Measurements from ENCODE around the gene IGLL5. TPM values are rescaled to one million over a fixed set of nuclear protein-coding genes. Genes with fewer than 3 reads are reported as not detected.

The IGLL5 gene
- polyA plus RNA-seq, 1 donor (not counting 4 experiments of a cell fraction or from before 2014, with no cell fraction given) = not detected

- no peak overlapping the region for H3K4me3 ChIP-seq (ENCODE audit: control insufficient read depth in 2 of 3, extremely low read depth in 1 of 3, insufficient read depth in 2 of 3, low read depth in 1 of 3, low read length in 3 of 3)
- no peaks in the 10 kb centered on the region for H3K36me3 ChIP-seq (ENCODE audit: control insufficient read depth in 2 of 2, extremely low read depth in 1 of 2, insufficient read depth in 2 of 2, low read length in 2 of 2)
- dilution Hi-C loops (cut with MboI; ENCODE audit: extremely low pct_ligation_motif_present, low sequenced_read_pairs) = no loop called here
- no peaks in the 10 kb centered on the region for H3K9me3 ChIP-seq (ENCODE audit: control insufficient read depth, low read depth, low read length)
- H4K20me1 ChIP-seq (ENCODE audit: control insufficient read depth, extremely low read depth, insufficient read depth, low read length) = no peaks in the 10 kb centered on the region
- H3K79me2 ChIP-seq (ENCODE audit: control insufficient read depth, insufficient read depth, low read length) = no peaks in the 10 kb centered on the region
- DNase-seq (ENCODE audit: low read depth, low spot score) (no peak), FAIRE-seq (no peak)
- H3K9ac ChIP-seq (ENCODE audit: control insufficient read depth, extremely low read depth, insufficient read depth, low read length) = no peak overlapping the region
- no peaks in the 10 kb centered on the region for H3K4me1 ChIP-seq (ENCODE audit: control insufficient read depth, extremely low read depth, insufficient read depth, low read length)
- no peak overlapping the region for H3K27ac ChIP-seq (ENCODE audit: control insufficient read depth, insufficient read depth, low read length)
- H3K4me2 ChIP-seq (ENCODE audit: control insufficient read depth, extremely low read depth, insufficient read depth, low read depth, low read length) = no peak overlapping the region
- no peak overlapping the region for H2AFZ ChIP-seq (ENCODE audit: control insufficient read depth, low read length)
- no peaks in the 10 kb centered on the region for H3K9me1 ChIP-seq (ENCODE audit: control insufficient read depth, extremely low read depth, insufficient read depth, low read length)
- TF ChIP-seq CTCF (optimal IDR thresholded peaks at IDR 0.05 in 1 of 3, IDR thresholded peaks at IDR 0.05 in 1 of 3, conservative IDR thresholded peaks at IDR 0.05 in 1 of 3; ENCODE audit: extremely low read depth in 1 of 3, insufficient read depth in 2 of 3, low read length in 3 of 3) = no peak
- no peak for TF ChIP-seq EZH2 (IDR thresholded peaks at IDR 0.05; ENCODE audit: low read length)
- peaks cover 4% of the 10 kb centered on the region for H3K27me3 ChIP-seq (ENCODE audit: control insufficient read depth, extremely low read depth, insufficient read depth, low read length)
Measured at GRCh38 chr22:22939588-22940368, 52.2 kb downstream of the IGLL5 start.

GRCh38 chr22:22940961-22941605 is 53.5 kb downstream of the IGLL5 start:
- dilution Hi-C loops (cut with MboI; ENCODE audit: extremely low pct_ligation_motif_present, low sequenced_read_pairs) = no loop called here
- no peaks in the 10 kb centered on the region for H3K9me1 ChIP-seq (ENCODE audit: control insufficient read depth, extremely low read depth, insufficient read depth, low read length)
- no peak overlapping the region for H3K9ac ChIP-seq (ENCODE audit: control insufficient read depth, extremely low read depth, insufficient read depth, low read length)
- TF ChIP-seq CTCF (optimal IDR thresholded peaks at IDR 0.05 in 1 of 3, IDR thresholded peaks at IDR 0.05 in 1 of 3, conservative IDR thresholded peaks at IDR 0.05 in 1 of 3; ENCODE audit: extremely low read depth in 1 of 3, insufficient read depth in 2 of 3, low read length in 3 of 3) (no peak), EZH2 (IDR thresholded peaks at IDR 0.05; ENCODE audit: low read length) (no peak)
- no peaks in the 10 kb centered on the region for H3K9me3 ChIP-seq (ENCODE audit: control insufficient read depth, low read depth, low read length)
- no peaks in the 10 kb centered on the region for H3K4me1 ChIP-seq (ENCODE audit: control insufficient read depth, extremely low read depth, insufficient read depth, low read length)
- FAIRE-seq (no peak), DNase-seq (ENCODE audit: low read depth, low spot score) (no peak)
- H4K20me1 ChIP-seq (ENCODE audit: control insufficient read depth, extremely low read depth, insufficient read depth, low read length) = no peaks in the 10 kb centered on the region
- no peak overlapping the region for H3K4me2 ChIP-seq (ENCODE audit: control insufficient read depth, extremely low read depth, insufficient read depth, low read depth, low read length)
- no peaks in the 10 kb centered on the region for H3K36me3 ChIP-seq (ENCODE audit: control insufficient read depth in 2 of 2, extremely low read depth in 1 of 2, insufficient read depth in 2 of 2, low read length in 2 of 2)
- no peak overlapping the region for H3K4me3 ChIP-seq (ENCODE audit: control insufficient read depth in 2 of 3, extremely low read depth in 1 of 3, insufficient read depth in 2 of 3, low read depth in 1 of 3, low read length in 3 of 3)
- H3K27ac ChIP-seq (ENCODE audit: control insufficient read depth, insufficient read depth, low read length) = no peak overlapping the region
- H2AFZ ChIP-seq (ENCODE audit: control insufficient read depth, low read length) = no peak overlapping the region
- H3K27me3 ChIP-seq (ENCODE audit: control insufficient read depth, extremely low read depth, insufficient read depth, low read length) = peaks cover 4% of the 10 kb centered on the region
- H3K79me2 ChIP-seq (ENCODE audit: control insufficient read depth, insufficient read depth, low read length) = no peaks in the 10 kb centered on the region
